D721Med (cell line): ENCODE measurements around the gene TXNRD3.
"Not testable (repeated sequence)": the region's sequence is repeated elsewhere in the genome, so short reads cannot be mapped to it uniquely, and the experiment has no call there.

Source experiments
- DNase-seq: peaks from one replicate; pipeline ENCODE4 v3.0.0; 2011; ENCODE audit warnings: low spot score; ENCODE audit not compliant: insufficient read length
- FAIRE-seq: peaks from 2 replicates; lab custom pipeline; 2011; peaks lifted over from hg19 to GRCh38; lab: Jason Lieb, UNC
- TF ChIP-seq, protein P1 (sequence below): IDR thresholded peaks from 2 replicates; pipeline ENCODE4 v1.5.1; 2012; ENCODE audit warnings: mild to moderate bottlenecking, control low read depth; ENCODE audit not compliant: insufficient read depth; ENCODE audit errors: missing control alignments

The TXNRD3 gene

GRCh38 chr3:126609909-126610308 lies 45.0 kb downstream of the TXNRD3 start:
- no peak for DNase-seq
- TF ChIP-seq, protein P1, sequence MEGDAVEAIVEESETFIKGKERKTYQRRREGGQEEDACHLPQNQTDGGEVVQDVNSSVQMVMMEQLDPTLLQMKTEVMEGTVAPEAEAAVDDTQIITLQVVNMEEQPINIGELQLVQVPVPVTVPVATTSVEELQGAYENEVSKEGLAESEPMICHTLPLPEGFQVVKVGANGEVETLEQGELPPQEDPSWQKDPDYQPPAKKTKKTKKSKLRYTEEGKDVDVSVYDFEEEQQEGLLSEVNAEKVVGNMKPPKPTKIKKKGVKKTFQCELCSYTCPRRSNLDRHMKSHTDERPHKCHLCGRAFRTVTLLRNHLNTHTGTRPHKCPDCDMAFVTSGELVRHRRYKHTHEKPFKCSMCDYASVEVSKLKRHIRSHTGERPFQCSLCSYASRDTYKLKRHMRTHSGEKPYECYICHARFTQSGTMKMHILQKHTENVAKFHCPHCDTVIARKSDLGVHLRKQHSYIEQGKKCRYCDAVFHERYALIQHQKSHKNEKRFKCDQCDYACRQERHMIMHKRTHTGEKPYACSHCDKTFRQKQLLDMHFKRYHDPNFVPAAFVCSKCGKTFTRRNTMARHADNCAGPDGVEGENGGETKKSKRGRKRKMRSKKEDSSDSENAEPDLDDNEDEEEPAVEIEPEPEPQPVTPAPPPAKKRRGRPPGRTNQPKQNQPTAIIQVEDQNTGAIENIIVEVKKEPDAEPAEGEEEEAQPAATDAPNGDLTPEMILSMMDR: no peak
- no peak for FAIRE-seq

DNA sequence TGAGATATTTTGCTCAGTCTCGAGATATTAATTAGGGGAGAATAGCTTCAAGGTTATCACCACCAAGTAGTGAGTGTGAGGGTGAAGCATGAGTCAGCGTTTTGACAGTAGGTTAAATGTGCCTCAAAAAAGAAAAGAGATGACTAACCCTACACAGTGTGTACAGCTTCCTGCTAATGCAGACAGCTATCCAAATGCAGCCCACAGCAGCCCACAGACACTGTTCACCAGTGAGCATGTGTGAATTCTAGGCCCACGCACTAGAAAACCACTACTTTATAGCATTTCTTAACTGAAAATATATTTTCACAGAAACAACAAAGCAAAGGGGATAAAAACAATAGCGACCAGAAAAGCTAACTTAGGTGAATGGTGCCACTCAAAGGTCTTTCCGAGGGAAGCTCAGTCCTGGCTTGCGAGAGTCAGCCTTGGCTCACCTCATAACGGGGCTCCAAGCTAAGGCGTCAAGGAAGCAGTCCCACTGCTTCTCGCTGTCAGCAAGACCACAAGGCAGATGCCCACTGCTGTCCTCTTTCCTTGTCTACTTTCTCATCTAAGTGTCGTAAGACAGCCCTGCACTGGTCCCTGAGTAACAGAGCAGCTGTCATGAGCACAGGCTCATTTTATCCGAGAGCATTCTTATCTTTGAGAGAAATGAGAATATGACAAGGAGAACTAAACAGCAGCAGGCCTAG lies 47.6 kb downstream of the TXNRD3 start:
- TF ChIP-seq, protein P1: no peak
- FAIRE-seq: no peak
- DNase-seq: no peak

GRCh38 chr3:126606001-126606400 lies 48.9 kb downstream of the TXNRD3 start:
- FAIRE-seq: no peak

GRCh38 chr3:126604691-126605090 lies 50.2 kb downstream of the TXNRD3 start:
- no peak for DNase-seq
- no peak for FAIRE-seq
- TF ChIP-seq, protein P1: no peak

More at GRCh38 chr3:126606001-126606400, 48.9 kb downstream of the TXNRD3 start:
- TF ChIP-seq, protein P1: no peak
- no peak for DNase-seq

GRCh38 chr3:126599101-126599500 lies 55.8 kb downstream of the TXNRD3 start:
- FAIRE-seq: no peak
- no peak for DNase-seq
- TF ChIP-seq, protein P1: no peak

GRCh38 chr3:126595479-126595878 lies 59.4 kb downstream of the TXNRD3 start:
- FAIRE-seq, DNase-seq: not testable (repeated sequence)

DNA sequence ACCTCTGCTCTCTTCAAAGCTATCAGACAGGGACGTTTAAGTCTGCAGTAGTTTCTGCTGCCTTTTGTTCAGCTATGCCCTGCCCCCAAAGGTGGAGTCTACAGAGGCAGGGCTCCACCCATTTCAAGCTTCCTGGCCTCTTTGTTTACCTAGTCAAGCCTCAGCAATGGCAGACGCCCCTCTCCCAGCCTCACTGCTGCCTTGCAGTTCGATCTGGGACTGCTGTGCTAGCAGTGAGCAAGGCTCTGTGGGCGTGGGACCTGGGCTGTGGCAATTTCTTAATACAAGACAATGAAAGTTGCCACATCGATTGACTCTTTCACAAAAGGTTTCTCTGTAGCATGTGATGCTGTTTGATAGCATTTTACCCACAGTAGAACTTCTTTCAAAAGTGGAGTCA lies 63.4 kb downstream of the TXNRD3 start:
- not testable (repeated sequence) for FAIRE-seq, DNase-seq

DNA sequence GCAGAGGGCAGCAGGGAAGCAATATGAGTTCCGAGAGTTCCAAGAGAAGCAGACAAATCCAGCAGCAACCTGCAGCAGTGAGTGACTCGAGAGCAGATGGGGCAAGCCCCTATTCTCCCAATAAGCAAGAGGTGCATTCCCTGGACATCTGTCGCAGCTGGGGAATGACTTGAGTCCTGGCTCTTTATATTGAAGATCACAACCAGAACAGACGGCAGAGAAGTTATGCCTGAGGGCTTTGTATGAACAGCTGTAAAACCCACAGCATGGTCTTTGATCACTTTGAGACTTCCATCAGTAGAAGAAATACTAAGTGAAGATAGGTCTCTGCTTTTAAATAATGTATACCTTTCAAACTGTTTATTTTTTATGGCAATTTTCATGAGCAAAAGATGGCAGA lies 72.6 kb downstream of the TXNRD3 start:
- TF ChIP-seq, protein P1: no peak
- DNase-seq (no peak), FAIRE-seq (no peak)
